ENCODE measurements around the gene TNPO2. TPM values are rescaled to one million over a fixed set of nuclear protein-coding genes. Genes with fewer than 3 reads are reported as not detected.

Gene TNPO2
- total and polyA plus RNA-seq, 2 experiments from 2014 or later, result 37.1 to 83.0 TPM

DNA sequence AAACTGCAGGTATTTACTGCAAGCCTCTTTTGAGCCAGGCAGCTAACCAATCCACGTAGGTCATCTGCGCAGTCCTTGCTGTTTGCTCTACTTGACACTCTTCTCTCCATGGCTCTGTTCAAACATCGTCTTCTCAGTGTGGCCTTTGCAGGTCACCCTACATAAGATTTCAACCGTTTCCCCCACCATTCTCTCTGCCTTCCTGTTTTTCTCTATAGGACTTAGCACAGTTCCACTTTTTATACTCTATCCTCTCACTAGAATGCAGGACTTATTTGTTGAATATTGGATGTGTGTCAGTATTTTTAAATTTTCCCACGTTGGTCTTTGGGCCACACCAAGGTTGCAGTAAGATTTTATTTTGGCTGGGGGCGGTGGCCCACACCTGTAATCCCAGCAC is 25.6 kb downstream of the TNPO2 start:
- H4K20me1 ChIP-seq (replicated peaks; ENCODE audit: insufficient read depth), result peaks cover 14% of the 10 kb centered on the region
- TF ChIP-seq STAT1 (IDR thresholded peaks at IDR 0.05; ENCODE audit: unreplicated experiment), result no peak
- TF ChIP-seq NANOG (IDR thresholded peaks at IDR 0.05; ENCODE audit: borderline replicate concordance), result no peak
- TF ChIP-seq, protein P1, sequence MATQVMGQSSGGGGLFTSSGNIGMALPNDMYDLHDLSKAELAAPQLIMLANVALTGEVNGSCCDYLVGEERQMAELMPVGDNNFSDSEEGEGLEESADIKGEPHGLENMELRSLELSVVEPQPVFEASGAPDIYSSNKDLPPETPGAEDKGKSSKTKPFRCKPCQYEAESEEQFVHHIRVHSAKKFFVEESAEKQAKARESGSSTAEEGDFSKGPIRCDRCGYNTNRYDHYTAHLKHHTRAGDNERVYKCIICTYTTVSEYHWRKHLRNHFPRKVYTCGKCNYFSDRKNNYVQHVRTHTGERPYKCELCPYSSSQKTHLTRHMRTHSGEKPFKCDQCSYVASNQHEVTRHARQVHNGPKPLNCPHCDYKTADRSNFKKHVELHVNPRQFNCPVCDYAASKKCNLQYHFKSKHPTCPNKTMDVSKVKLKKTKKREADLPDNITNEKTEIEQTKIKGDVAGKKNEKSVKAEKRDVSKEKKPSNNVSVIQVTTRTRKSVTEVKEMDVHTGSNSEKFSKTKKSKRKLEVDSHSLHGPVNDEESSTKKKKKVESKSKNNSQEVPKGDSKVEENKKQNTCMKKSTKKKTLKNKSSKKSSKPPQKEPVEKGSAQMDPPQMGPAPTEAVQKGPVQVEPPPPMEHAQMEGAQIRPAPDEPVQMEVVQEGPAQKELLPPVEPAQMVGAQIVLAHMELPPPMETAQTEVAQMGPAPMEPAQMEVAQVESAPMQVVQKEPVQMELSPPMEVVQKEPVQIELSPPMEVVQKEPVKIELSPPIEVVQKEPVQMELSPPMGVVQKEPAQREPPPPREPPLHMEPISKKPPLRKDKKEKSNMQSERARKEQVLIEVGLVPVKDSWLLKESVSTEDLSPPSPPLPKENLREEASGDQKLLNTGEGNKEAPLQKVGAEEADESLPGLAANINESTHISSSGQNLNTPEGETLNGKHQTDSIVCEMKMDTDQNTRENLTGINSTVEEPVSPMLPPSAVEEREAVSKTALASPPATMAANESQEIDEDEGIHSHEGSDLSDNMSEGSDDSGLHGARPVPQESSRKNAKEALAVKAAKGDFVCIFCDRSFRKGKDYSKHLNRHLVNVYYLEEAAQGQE (IDR thresholded peaks at IDR 0.05; ENCODE audit: unreplicated experiment), result no peak
- TF ChIP-seq, protein P2, sequence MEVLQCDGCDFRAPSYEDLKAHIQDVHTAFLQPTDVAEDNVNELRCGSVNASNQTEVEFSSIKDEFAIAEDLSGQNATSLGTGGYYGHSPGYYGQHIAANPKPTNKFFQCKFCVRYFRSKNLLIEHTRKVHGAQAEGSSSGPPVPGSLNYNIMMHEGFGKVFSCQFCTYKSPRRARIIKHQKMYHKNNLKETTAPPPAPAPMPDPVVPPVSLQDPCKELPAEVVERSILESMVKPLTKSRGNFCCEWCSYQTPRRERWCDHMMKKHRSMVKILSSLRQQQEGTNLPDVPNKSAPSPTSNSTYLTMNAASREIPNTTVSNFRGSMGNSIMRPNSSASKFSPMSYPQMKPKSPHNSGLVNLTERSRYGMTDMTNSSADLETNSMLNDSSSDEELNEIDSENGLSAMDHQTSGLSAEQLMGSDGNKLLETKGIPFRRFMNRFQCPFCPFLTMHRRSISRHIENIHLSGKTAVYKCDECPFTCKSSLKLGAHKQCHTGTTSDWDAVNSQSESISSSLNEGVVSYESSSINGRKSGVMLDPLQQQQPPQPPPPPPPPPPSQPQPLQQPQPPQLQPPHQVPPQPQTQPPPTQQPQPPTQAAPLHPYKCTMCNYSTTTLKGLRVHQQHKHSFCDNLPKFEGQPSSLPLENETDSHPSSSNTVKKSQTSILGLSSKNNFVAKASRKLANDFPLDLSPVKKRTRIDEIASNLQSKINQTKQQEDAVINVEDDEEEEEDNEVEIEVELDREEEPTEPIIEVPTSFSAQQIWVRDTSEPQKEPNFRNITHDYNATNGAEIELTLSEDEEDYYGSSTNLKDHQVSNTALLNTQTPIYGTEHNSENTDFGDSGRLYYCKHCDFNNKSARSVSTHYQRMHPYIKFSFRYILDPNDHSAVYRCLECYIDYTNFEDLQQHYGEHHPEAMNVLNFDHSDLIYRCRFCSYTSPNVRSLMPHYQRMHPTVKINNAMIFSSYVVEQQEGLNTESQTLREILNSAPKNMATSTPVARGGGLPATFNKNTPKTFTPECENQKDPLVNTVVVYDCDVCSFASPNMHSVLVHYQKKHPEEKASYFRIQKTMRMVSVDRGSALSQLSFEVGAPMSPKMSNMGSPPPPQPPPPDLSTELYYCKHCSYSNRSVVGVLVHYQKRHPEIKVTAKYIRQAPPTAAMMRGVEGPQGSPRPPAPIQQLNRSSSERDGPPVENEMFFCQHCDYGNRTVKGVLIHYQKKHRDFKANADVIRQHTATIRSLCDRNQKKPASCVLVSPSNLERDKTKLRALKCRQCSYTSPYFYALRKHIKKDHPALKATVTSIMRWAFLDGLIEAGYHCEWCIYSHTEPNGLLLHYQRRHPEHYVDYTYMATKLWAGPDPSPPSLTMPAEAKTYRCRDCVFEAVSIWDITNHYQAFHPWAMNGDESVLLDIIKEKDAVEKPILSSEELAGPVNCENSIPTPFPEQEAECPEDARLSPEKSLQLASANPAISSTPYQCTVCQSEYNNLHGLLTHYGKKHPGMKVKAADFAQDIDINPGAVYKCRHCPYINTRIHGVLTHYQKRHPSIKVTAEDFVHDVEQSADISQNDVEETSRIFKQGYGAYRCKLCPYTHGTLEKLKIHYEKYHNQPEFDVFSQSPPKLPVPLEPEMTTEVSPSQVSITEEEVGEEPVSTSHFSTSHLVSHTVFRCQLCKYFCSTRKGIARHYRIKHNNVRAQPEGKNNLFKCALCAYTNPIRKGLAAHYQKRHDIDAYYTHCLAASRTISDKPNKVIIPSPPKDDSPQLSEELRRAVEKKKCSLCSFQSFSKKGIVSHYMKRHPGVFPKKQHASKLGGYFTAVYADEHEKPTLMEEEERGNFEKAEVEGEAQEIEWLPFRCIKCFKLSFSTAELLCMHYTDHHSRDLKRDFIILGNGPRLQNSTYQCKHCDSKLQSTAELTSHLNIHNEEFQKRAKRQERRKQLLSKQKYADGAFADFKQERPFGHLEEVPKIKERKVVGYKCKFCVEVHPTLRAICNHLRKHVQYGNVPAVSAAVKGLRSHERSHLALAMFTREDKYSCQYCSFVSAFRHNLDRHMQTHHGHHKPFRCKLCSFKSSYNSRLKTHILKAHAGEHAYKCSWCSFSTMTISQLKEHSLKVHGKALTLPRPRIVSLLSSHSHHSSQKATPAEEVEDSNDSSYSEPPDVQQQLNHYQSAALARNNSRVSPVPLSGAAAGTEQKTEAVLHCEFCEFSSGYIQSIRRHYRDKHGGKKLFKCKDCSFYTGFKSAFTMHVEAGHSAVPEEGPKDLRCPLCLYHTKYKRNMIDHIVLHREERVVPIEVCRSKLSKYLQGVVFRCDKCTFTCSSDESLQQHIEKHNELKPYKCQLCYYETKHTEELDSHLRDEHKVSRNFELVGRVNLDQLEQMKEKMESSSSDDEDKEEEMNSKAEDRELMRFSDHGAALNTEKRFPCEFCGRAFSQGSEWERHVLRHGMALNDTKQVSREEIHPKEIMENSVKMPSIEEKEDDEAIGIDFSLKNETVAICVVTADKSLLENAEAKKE (CRISPR knock-in tag; IDR thresholded peaks at IDR 0.05), result no peak
- no peak for TF ChIP-seq JUNB (IDR thresholded peaks at IDR 0.05; ENCODE audit: unreplicated experiment)
- no peak for TF ChIP-seq EZH2phosphoT487 (IDR thresholded peaks at IDR 0.05; ENCODE audit: unreplicated experiment)
- no peak for TF ChIP-seq ZNF331 (CRISPR knock-in tag; IDR thresholded peaks at IDR 0.05; ENCODE audit: low read depth)
- TF ChIP-seq ZNF114 (CRISPR knock-in tag; IDR thresholded peaks at IDR 0.05), result no peak
- TF ChIP-seq, protein P3, sequence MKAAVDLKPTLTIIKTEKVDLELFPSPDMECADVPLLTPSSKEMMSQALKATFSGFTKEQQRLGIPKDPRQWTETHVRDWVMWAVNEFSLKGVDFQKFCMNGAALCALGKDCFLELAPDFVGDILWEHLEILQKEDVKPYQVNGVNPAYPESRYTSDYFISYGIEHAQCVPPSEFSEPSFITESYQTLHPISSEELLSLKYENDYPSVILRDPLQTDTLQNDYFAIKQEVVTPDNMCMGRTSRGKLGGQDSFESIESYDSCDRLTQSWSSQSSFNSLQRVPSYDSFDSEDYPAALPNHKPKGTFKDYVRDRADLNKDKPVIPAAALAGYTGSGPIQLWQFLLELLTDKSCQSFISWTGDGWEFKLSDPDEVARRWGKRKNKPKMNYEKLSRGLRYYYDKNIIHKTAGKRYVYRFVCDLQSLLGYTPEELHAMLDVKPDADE (IDR thresholded peaks at IDR 0.05), result no peak
- TF ChIP-seq POLR2AphosphoS5 (IDR thresholded peaks at IDR 0.05; ENCODE audit: low read depth), result no peak
- TF ChIP-seq EZH2 (IDR thresholded peaks at IDR 0.05; ENCODE audit: low read depth, unreplicated experiment), result no peak
- TF ChIP-seq CREB1 (CRISPR knock-in tag; IDR thresholded peaks at IDR 0.05; ENCODE audit: low read depth), result no peak
- TF ChIP-seq, protein P4, sequence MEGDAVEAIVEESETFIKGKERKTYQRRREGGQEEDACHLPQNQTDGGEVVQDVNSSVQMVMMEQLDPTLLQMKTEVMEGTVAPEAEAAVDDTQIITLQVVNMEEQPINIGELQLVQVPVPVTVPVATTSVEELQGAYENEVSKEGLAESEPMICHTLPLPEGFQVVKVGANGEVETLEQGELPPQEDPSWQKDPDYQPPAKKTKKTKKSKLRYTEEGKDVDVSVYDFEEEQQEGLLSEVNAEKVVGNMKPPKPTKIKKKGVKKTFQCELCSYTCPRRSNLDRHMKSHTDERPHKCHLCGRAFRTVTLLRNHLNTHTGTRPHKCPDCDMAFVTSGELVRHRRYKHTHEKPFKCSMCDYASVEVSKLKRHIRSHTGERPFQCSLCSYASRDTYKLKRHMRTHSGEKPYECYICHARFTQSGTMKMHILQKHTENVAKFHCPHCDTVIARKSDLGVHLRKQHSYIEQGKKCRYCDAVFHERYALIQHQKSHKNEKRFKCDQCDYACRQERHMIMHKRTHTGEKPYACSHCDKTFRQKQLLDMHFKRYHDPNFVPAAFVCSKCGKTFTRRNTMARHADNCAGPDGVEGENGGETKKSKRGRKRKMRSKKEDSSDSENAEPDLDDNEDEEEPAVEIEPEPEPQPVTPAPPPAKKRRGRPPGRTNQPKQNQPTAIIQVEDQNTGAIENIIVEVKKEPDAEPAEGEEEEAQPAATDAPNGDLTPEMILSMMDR (conservative IDR thresholded peaks at IDR 0.05; ENCODE audit: low read depth in 2 of 2), result no peak
- ATAC-seq (no peak), DNase-seq (ENCODE audit: low spot score) (no peak)
- H3K27ac ChIP-seq (ENCODE audit: low read depth), result no peak overlapping the region
- H3F3A ChIP-seq (replicated peaks; ENCODE audit: low read depth), result peaks cover 47% of the 10 kb centered on the region
- Mint-ChIP-seq H3K4me3 (peak overlapping the region; percentile 56), H3K4me1 (peaks cover 7% of the 10 kb centered on the region), H3K27ac (no peak overlapping the region), H3K27me3 (ENCODE audit: insufficient read depth, low read depth, poor library complexity) (peaks cover 27% of the 10 kb centered on the region), H3K9me3 (no peaks in the 10 kb centered on the region; the same call in 2 of the 3 replicates), H3K36me3 (ENCODE audit: low read depth) (peaks cover 44% of the 10 kb centered on the region)
- H3K36me3 ChIP-seq (ENCODE audit: insufficient read depth), result peaks cover 26% of the 10 kb centered on the region
- no peak overlapping the region for H3K4me3 ChIP-seq
- peaks cover 4% of the 10 kb centered on the region; the same call in 1 of the 2 replicates for H3K79me2 ChIP-seq (replicated peaks; ENCODE audit: insufficient read depth)
- H2AFZ ChIP-seq, result no peak overlapping the region
- H3K4me2 ChIP-seq, result no peak overlapping the region
- no peaks in the 10 kb centered on the region for H3K27me3 ChIP-seq (ENCODE audit: insufficient read depth)
- no peaks in the 10 kb centered on the region for H3K9me2 ChIP-seq (ENCODE audit: insufficient read depth)
- H3K4me1 ChIP-seq (ENCODE audit: insufficient read depth), result 0 out of 2 replicates have a peak, but pooled peaks cover 4% of the 10 kb centered on the region

Data from GM23338 (cell line).